ENCODE results near the gene GRIFIN.

Gene GRIFIN

GRCh38 chr7:2479276-2480069 lies 3.3 kb upstream of the GRIFIN start:
- in situ Hi-C loops (cut with MboI; ENCODE audit: low pct_unique_long_range_greater_than_20kb, low sequenced_read_pairs, unreplicated experiment) = no loop called here
- DNase-seq (ENCODE audit: low spot score) = no peak
- TF ChIP-seq CTCF (IDR thresholded peaks at IDR 0.05; ENCODE audit: extremely low read depth, insufficient read depth, missing control alignments) = no peak

GRCh38 chr7:2478800-2479199 lies 2.6 kb upstream of the GRIFIN start:
- in situ Hi-C loops (cut with MboI; ENCODE audit: low pct_unique_long_range_greater_than_20kb, low sequenced_read_pairs, unreplicated experiment) = no loop called here
- TF ChIP-seq CTCF (IDR thresholded peaks at IDR 0.05; ENCODE audit: extremely low read depth, insufficient read depth, missing control alignments) = no peak
- no peak for DNase-seq (ENCODE audit: low spot score)

- in situ Hi-C loops (cut with MboI; ENCODE audit: low pct_unique_long_range_greater_than_20kb, low sequenced_read_pairs, unreplicated experiment) = no loop called here
- TF ChIP-seq CTCF (IDR thresholded peaks at IDR 0.05; ENCODE audit: extremely low read depth, insufficient read depth, missing control alignments) = no peak
- no peak for DNase-seq (ENCODE audit: low spot score)
Measured at GRCh38 chr7:2478399-2478785, 2.2 kb upstream of the GRIFIN start.

- DNase-seq (ENCODE audit: low spot score) = peak; percentile 86
- peak; percentile 72 for TF ChIP-seq CTCF (IDR thresholded peaks at IDR 0.05; ENCODE audit: extremely low read depth, insufficient read depth, missing control alignments)
- in situ Hi-C loops (cut with MboI; ENCODE audit: low pct_unique_long_range_greater_than_20kb, low sequenced_read_pairs, unreplicated experiment) = no loop called here
Measured at GRCh38 chr7:2477447-2478398, 1.5 kb upstream of the GRIFIN start.

- no peak for DNase-seq (ENCODE audit: low spot score)
- in situ Hi-C loops (cut with MboI; ENCODE audit: low pct_unique_long_range_greater_than_20kb, low sequenced_read_pairs, unreplicated experiment) = no loop called here
- no peak for TF ChIP-seq CTCF (IDR thresholded peaks at IDR 0.05; ENCODE audit: extremely low read depth, insufficient read depth, missing control alignments)
Measured at GRCh38 chr7:2476776-2477446, 713 bp upstream of the GRIFIN start.

- in situ Hi-C loops (cut with MboI; ENCODE audit: low pct_unique_long_range_greater_than_20kb, low sequenced_read_pairs, unreplicated experiment) = no loop called here
- no peak for TF ChIP-seq CTCF (IDR thresholded peaks at IDR 0.05; ENCODE audit: extremely low read depth, insufficient read depth, missing control alignments)
Measured at GRCh38 chr7:2475678-2476015, 551 bp downstream of the GRIFIN start.

More at GRCh38 chr7:2475678-2476015, 551 bp downstream of the GRIFIN start:
- no peak for DNase-seq (ENCODE audit: low spot score)

Measured in GM13977 (cell line).